ENCODE measurements around the gene LOC128125822.
"Not testable (repeated sequence)": the region's sequence is repeated elsewhere in the genome, so short reads cannot be mapped to it uniquely, and the experiment has no call there.

The LOC128125822 gene

DNA sequence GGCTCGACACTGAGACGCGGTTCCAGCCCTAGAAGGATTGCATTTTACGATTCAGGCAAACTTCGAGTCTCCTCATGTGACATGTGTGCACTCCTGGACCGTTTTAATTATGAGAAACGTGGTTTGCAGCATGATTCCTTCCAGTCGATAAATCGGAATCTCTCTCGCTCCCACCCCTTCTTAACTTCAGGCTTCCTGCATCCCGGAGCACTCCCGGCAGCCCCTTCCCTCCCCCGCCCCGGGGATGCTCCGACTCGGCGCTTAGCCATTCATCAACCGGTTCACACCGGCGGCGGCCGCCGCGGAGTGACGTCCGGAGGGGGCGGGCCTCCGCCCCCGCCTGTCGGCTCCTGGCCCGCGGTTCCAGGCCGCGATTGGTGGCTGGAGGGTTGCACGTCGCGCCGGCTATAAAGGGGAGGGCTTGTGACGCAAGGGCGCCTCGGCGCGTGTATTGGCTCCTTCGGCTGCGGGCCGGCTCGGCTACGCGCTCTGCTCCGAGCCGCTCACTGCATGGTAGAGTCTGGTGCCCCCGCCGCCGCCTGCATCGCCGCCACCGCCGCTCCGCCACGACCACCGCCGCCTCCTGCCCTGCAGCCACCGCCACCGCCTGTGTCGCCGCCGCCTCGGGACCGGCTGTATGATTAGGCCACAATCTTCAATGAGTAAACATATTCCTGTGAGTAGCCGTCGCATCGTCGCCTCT lies at the start of gene LOC128125822, which contains the start of gene PTP4A1:
TSS of gene LOC128125822 (plus strand) at position 437 of the 703 bp plus-strand sequence.
TSS of gene PTP4A1 (plus strand) at position 437 of the 703 bp plus-strand sequence. CDS start 4,401 bp downstream, outside the sequence.
- Histone ChIP-seq H3K4me1 (peaks cover 0 to 12% (median 0%) of the 10 kb centered on the region in 4 donors), H3K4me3 (peak within 1 kb of the TSS; percentile 70 to 99 (median 86)), H3K27me3 (no peaks in the 10 kb centered on the region), H3K27ac (peak within 1 kb of the TSS; percentile 94 to 100 (median 100)), H3K36me3 (peaks cover 0 to 10% (median 0%) of the 10 kb centered on the region in 3 donors), H3K9me3 (no peaks in the 10 kb centered on the region)
- peak; percentile 100 for TF ChIP-seq POLR2A (IDR thresholded peaks at IDR 0.05)
- TF ChIP-seq, protein P1, sequence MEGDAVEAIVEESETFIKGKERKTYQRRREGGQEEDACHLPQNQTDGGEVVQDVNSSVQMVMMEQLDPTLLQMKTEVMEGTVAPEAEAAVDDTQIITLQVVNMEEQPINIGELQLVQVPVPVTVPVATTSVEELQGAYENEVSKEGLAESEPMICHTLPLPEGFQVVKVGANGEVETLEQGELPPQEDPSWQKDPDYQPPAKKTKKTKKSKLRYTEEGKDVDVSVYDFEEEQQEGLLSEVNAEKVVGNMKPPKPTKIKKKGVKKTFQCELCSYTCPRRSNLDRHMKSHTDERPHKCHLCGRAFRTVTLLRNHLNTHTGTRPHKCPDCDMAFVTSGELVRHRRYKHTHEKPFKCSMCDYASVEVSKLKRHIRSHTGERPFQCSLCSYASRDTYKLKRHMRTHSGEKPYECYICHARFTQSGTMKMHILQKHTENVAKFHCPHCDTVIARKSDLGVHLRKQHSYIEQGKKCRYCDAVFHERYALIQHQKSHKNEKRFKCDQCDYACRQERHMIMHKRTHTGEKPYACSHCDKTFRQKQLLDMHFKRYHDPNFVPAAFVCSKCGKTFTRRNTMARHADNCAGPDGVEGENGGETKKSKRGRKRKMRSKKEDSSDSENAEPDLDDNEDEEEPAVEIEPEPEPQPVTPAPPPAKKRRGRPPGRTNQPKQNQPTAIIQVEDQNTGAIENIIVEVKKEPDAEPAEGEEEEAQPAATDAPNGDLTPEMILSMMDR (IDR thresholded peaks at IDR 0.05), result peak in 1 of 6 experiments; percentile 15
- peak; percentile 98 to 99 (median 99) for DNase-seq

- not testable (repeated sequence) for DNase-seq, H3K36me3 ChIP-seq, H3K4me3 ChIP-seq, H3K27me3 ChIP-seq, H3K27ac ChIP-seq, H3K9me3 ChIP-seq, H3K4me1 ChIP-seq
Observed at GRCh38 chr6:63522911-63523287, 49.4 kb upstream of the LOC128125822 start.

- TF ChIP-seq POLR2A (IDR thresholded peaks at IDR 0.05), result no peak
- TF ChIP-seq, protein P1 (IDR thresholded peaks at IDR 0.05), result no peak
- Histone ChIP-seq H3K9me3 (no peaks in the 10 kb centered on the region), H3K4me3 (no peak overlapping the region), H3K27ac (no peak overlapping the region), H3K36me3 (no peaks in the 10 kb centered on the region), H3K4me1 (peaks cover 0 to 5% (median 0%) of the 10 kb centered on the region in 4 donors), H3K27me3 (no peaks in the 10 kb centered on the region)
- no peak for DNase-seq
Observed at GRCh38 chr6:63523630-63524029, 48.6 kb upstream of the LOC128125822 start.

DNA sequence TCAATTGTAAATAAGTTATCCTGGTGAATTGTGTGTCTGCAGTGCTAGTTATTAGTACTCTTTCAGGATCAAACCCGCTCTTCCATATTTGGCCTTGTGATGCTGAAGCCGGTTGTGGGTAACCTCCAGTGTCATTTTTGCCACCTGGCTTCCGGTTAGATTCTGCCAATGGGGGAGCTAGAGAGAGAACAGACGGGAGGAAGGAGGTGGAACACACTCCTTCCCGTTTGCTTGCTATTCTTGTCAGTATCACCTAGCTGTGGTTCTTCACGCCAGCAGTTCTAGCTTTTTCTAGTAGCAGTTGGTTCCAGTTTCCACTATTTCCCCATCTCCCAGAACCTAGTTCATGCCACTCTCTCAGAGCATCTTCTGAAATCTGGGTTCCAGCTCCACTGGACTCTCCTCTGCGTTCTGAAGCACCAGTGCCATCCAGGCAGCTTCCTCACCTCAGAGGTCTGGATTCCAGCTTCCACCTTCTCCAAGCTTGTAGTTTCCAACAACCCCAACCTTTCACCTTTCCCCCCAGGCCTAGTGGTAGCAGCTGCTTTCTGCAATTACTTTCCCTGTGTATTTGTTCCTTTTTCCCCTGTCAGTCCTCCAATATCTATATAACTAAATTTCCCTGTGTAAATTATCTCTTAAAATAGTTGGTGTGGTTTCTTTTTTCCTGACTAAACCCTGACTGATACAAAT lies 46.9 kb upstream of the LOC128125822 start:
- H3K4me1 ChIP-seq, result peaks cover 0 to 5% (median 0%) of the 10 kb centered on the region in 4 donors
- H3K4me3 ChIP-seq, result no peak overlapping the region
- no peaks in the 10 kb centered on the region for H3K9me3 ChIP-seq
- DNase-seq, result no peak
- no peak overlapping the region for H3K27ac ChIP-seq
- H3K27me3 ChIP-seq, result no peaks in the 10 kb centered on the region
- no peaks in the 10 kb centered on the region for H3K36me3 ChIP-seq
- TF ChIP-seq, protein P1 (IDR thresholded peaks at IDR 0.05), result no peak
- TF ChIP-seq POLR2A (IDR thresholded peaks at IDR 0.05), result no peak

GRCh38 chr6:63526931-63527330 lies 45.3 kb upstream of the LOC128125822 start:
- Histone ChIP-seq H3K27me3 (no peaks in the 10 kb centered on the region), H3K4me1 (peaks cover 0 to 5% (median 0%) of the 10 kb centered on the region in 4 donors), H3K9me3 (no peaks in the 10 kb centered on the region), H3K4me3 (no peak overlapping the region), H3K36me3 (no peaks in the 10 kb centered on the region), H3K27ac (no peak overlapping the region)
- TF ChIP-seq POLR2A (IDR thresholded peaks at IDR 0.05), result no peak
- TF ChIP-seq, protein P1 (IDR thresholded peaks at IDR 0.05), result no peak
- no peak for DNase-seq

Data from Peyer's patch (tissue), 4 donors.